Measurements from ENCODE around the gene SCARB1. TPM values are rescaled to one million over a fixed set of nuclear protein-coding genes. Genes with fewer than 3 reads are reported as not detected.

SCARB1 gene
- total and polyA plus RNA-seq, 2 of the 13 experiments (the other 11 are each of a cell fraction or from before 2014, with no cell fraction given), result 63.4 to 160 TPM

GRCh38 chr12:124761871-124762270, 101.8 kb downstream of the SCARB1 start:
- CTCF ChIA-PET (ENCODE audit: low intra/inter-chr PET ratio, low total read pairs), result no interaction called here
- Histone ChIP-seq H3K36me3 (replicated peaks in 1 of 2; ENCODE audit: control insufficient read depth in 1 of 2, insufficient read depth in 2 of 2, low read length in 2 of 2) (no peaks in the 10 kb centered on the region), H3K79me2 (ENCODE audit: insufficient read depth, low read length) (no peaks in the 10 kb centered on the region), H3K27me3 (ENCODE audit: control insufficient read depth in 1 of 2, insufficient read depth in 2 of 2, low read length in 2 of 2) (peaks cover 3 to 22% of the 10 kb centered on the region in 2 experiments; a peak in 2 of 5 replicates), H4K20me1 (ENCODE audit: insufficient read depth, low read length) (no peaks in the 10 kb centered on the region), H3K4me3 (replicated peaks in 1 of 3; ENCODE audit: insufficient read depth in 1 of 3, low read depth in 2 of 3, low read length in 3 of 3) (no peak overlapping the region), H3K9me3 (ENCODE audit: low read length) (peaks cover 15% of the 10 kb centered on the region), H3K4me1 (ENCODE audit: insufficient read depth, low read length) (no peaks in the 10 kb centered on the region; the same call in 1 of the 2 replicates), H3K27ac (ENCODE audit: extremely low read length, insufficient read depth, low read length) (no peak overlapping the region), H3K4me2 (ENCODE audit: low read depth, low read length) (no peak overlapping the region), H2AFZ (ENCODE audit: low read length) (no peak overlapping the region), H3K9ac (ENCODE audit: insufficient read depth, low read depth, low read length) (no peak overlapping the region)
- BruUV-seq (replicated peaks), result no TSS peak
- WGBS (ENCODE audit: low lambda C conversion rate), result 20% methylated on average over 3 of the region's 4 CpGs
- FAIRE-seq, result no peak
- POLR2A ChIA-PET, result no interaction called here
- DNase-seq (ENCODE audit: low spot score), result no peak
- TF ChIP-seq ZMYM3 (CRISPR knock-in tag; IDR thresholded peaks at IDR 0.05) (no peak), KAT8 (CRISPR knock-in tag; IDR thresholded peaks at IDR 0.05) (no peak), ZNF510 (CRISPR knock-in tag; IDR thresholded peaks at IDR 0.05; ENCODE audit: low read depth) (no peak), KDM5B (CRISPR knock-in tag; IDR thresholded peaks at IDR 0.05; ENCODE audit: borderline replicate concordance) (no peak), ZNF740 (CRISPR knock-in tag; IDR thresholded peaks at IDR 0.05) (no peak), MEF2D (CRISPR knock-in tag; IDR thresholded peaks at IDR 0.05) (no peak), NR2F1 (CRISPR knock-in tag; IDR thresholded peaks at IDR 0.05) (no peak), TRIM22 (IDR thresholded peaks at IDR 0.05) (no peak), ZNF354B (CRISPR knock-in tag; IDR thresholded peaks at IDR 0.05) (no peak), HMGXB4 (CRISPR knock-in tag; IDR thresholded peaks at IDR 0.05; ENCODE audit: borderline replicate concordance in 1 of 2, low read depth in 1 of 2) (no peak), MATR3 (CRISPR knock-in tag; IDR thresholded peaks at IDR 0.05) (no peak), ZNF781 (CRISPR knock-in tag; IDR thresholded peaks at IDR 0.05; ENCODE audit: borderline replicate concordance, not compliant biosample characterization) (no peak), GATAD2A (CRISPR knock-in tag; IDR thresholded peaks at IDR 0.05) (no peak), PPARG (CRISPR knock-in tag; conservative IDR thresholded peaks at IDR 0.05) (no peak), HES4 (CRISPR knock-in tag; IDR thresholded peaks at IDR 0.05; ENCODE audit: borderline replicate concordance) (no peak), SOX5 (CRISPR knock-in tag; IDR thresholded peaks at IDR 0.05; ENCODE audit: borderline replicate concordance) (no peak), JDP2 (CRISPR knock-in tag; IDR thresholded peaks at IDR 0.05; ENCODE audit: borderline replicate concordance) (no peak), SP5 (CRISPR knock-in tag; IDR thresholded peaks at IDR 0.05; ENCODE audit: borderline replicate concordance, low read depth) (no peak), ZBTB49 (CRISPR knock-in tag; IDR thresholded peaks at IDR 0.05; ENCODE audit: borderline replicate concordance) (no peak)
- intact Hi-C loops (cut with micrococcal nuclease; ENCODE audit: unreplicated experiment), result no loop called here
- ATAC-seq, result no peak
- in situ Hi-C loops (cut with HindIII; ENCODE audit: extremely low pct_ligation_motif_present, low pct_unique_long_range_greater_than_20kb), result loop anchor here (10.0 kb wide), 1 partner anchor 407 kb away; no protein-coding TSS in a partner anchor
